GM21717 (cell line): ENCODE measurements around the gene GINS1.

Experiments
- ATAC-seq: cut with Tn5 transposase; IDR thresholded peaks from one replicate; pipeline ENCODE4 v1.9.1; 2021; ENCODE audit warnings: mild to moderate bottlenecking, moderate library complexity; ENCODE audit not compliant: unreplicated experiment

Gene GINS1

GRCh38 chr20:25453035-25453810 lies 45.8 kb downstream of the GINS1 start:
- no peak for ATAC-seq

- no peak for ATAC-seq
Observed at GRCh38 chr20:25454153-25454900, 46.9 kb downstream of the GINS1 start.

DNA sequence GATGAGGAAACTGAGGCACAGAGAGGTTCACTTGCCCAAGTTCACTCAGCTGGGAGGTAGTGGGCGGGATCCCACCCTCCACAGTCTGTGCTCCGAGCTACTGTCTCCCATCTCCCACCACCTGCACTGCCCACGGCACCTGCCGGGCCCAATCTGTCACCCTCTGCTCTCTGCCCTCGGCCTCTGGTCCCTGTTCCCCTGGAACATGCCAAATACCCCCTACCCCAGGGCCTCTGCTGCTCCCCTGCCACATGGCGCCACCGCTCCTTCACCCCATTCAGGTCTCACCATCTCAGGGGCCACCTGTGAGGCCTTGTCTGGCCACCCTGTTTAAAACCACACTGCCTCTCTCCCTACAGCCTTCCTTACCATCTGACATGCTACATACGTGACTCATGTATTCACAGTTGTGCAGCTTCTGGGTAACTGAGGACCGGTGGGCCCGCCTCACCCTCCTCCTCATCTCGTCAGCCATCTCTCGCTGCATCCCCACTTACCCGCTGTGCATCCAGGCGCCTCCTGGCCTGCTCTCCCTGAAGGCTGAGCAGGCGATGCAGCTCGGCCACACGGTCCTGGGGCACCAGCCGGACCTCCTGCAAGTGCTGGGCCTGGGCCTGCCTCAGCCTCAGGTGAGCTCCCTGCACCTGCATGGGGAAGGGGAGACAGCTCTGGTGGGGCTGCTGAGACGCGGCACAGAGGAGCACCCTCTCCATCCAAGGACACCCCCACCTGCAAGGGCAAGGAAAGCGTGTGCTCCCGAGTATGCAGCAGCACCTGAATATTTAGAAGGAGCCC lies 50.6 kb downstream of the GINS1 start:
- no peak for ATAC-seq

DNA sequence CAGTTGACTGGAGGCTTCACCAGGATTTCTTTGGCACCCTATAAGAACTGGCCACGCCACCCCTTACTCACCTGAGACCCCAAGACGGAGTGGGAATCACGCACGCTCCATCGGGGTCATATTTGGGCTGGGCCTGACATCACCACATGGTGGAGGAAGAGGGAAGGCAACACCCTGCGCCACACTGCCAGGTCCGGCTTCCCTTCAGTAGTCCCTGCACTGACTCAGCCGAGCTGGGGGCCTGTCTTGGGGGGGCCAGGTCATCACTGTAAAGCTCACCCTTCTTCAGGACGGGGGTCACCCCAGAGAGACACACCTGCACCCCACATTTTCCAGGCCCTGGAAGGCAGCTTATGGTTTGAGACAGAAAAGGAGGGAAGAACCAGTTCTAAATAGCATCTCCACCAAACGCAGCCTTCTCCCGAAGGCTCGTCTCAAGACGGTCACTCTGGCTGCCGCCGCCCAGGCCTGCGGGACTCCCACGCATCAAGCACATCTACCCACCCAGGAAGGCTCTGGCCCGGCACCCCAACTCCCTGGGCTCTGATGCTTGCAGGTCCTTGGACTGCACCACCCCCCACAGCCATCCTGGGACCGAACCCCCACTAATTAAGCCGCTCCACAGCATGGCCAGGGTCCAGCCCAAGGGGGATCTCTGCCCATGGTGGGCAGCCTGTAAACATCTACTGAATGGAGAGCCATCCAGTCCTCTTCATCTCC lies 51.8 kb downstream of the GINS1 start:
- no peak for ATAC-seq

- ATAC-seq: no peak
Observed at GRCh38 chr20:25459916-25460535, 52.6 kb downstream of the GINS1 start.

DNA sequence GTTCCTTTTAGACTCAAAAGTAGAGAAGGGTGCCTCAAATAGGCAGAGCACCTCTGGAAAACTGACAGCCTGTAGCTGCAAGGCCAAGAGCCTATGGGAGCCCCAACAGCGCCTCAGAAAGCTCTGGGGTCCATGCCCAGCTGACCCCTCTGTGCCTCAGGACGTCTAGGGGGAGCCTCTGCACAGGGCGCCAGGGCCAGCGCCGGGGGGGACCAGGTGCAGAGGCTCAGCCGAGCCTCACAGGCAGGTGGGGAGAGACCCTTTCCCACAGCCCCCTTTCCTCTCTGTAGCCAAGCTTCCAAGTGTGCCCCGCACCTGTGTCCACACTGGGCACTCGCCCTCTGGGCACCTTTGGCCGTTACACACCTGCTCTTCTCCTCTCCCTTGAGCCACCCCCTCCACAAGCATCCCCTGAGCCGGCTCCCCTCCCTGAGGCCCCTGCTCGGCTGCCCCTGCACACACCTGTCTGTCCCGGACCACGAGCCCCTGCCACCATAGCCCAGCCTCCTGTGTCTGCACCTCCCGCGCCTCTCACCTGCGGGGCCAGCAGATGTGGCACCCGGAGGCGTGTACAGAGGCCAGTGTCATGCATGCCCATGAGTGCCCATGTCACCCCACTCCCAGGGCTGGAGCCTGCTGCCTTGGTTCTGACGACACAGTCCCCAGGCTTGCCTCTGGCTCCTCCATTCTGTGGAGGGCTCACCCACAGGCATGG lies 53.2 kb downstream of the GINS1 start:
- no peak for ATAC-seq

DNA sequence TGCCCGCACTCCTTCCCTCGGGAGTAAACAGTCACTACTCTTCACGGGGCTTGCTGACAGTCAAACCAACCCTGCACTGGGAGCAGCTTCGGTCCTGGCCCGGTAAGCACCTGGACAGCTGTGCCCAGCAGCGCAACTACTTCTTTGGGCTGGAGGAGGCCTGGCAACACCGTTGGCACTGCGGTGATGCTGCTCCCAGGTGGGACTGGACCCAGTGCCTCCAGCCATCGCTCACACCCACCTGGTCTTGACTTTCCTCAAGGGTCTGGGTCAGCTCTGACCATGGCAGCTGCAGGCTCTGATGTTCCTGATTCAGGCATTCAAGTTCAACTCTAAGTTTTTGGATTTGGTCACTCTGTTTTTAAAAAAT lies 53.8 kb downstream of the GINS1 start:
- ATAC-seq: no peak

DNA sequence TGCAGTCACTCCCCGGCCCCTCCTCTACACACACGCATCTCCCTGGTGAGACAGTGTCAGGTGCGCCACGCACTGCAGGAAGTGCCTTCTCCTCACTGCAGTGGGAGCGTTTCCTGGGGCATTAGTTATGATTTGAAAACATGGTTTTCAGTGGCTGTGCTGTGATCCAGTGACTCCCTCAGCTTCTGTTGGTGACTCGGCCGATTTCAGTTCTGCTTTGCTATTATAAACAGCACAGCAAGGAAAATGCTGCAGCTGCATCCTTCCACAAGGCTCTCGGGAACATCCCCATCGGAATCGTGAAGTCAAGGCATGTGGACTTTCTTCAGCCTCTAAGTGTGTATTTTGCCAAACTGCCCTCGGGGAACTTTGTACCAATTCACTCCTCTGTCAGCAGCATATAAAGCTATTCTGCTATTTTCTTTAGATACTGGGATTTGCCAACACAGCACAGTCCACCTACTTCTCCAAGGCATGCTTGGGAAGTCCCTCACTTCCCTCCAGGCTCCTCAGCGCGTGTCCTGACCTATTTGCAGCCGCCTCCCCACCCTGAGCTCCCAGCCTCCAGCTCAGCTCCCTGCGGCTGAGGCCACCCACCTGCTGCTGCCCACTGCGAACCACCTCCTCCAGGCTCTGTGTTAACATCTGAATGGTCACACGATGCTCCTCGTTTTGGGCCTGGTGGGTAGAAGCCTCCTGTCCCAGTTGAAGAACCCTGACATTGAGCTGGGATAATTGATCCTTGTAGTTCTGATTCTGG lies 54.5 kb downstream of the GINS1 start:
- no peak for ATAC-seq

DNA sequence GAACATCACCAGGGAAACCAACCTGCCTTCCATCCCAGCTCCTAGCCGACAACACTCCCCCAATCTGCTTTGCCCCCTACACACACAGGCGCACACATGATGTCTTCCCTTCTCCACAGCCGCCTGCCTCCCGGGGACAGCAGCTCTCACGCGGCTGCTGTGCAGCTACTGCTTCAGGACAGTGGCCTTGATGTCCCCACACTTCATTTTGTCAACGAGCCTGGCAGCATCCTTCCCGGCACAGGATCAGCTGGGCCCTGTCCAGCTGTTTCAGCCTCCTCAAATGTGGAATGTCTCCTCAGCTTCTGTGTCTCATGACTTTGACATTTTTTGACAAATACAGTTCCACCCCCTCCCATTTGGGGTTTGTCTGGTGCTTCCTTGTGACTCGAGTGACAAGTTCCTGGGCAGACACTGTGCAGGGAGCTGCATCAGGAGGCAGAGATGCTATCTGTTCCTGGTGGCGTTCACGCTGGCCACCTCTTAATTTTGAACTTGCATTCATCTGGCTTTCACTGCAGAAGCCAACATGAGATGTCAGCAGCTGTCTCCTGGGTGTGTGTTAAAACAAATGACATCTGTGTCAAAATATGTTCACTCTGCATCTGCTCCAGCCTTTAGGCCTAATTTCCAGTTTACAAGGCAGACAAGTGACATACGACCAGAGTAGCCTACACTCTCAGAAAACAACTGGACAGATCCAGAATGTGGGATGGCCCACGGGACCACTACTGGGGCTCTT lies 57.2 kb downstream of the GINS1 start:
- ATAC-seq: no peak

- no peak for ATAC-seq
Observed at GRCh38 chr20:25465243-25466135, 58.0 kb downstream of the GINS1 start.

GRCh38 chr20:25466846-25467245 lies 59.4 kb downstream of the GINS1 start:
- no peak for ATAC-seq

- ATAC-seq: no peak
Observed at GRCh38 chr20:25467441-25467840, 60.0 kb downstream of the GINS1 start.

DNA sequence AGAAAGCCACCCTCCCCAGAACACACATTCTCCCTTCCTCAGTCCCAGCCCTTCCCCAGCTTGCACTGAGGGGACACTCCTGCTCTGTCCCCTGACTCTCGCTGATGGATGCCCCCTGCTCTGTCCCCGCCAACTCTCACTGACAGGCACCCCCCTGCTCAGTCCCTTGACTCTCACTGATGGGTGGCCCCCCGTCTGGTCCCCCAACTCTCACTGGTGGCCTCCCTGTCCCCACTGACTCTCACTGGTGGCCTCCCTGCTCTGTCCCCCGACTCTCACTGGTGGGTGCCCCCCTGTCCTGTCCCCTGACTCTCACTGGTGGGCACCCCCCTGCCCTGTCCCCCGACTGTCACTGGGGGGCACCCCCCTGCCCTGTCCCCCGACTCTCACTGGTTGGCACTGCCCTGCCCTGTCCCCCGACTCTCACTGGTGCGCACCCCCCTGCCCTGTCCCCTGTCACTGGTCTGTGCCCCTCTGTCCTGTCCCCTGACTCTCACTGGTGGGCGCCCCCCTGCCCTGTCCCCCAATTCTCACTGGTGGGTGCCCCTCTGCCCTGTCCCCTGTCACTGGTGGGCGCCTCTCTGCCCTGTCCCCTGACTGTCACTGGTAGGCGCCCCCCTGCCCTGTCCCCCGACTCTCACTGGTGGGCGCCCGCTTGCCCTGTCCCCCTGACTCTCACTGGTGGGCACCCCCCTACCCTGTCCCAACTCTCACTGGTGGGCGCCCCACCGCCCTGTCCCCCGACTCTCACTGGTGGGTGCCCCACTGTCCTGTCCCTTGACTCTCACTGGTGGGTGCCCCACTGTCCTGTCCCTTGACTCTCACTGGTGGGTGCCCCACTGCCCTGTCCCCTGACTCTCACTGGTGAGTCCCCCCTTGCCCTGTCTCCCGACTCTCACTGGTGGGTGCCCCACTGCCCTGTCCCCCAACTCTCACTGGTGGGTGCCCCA lies 60.9 kb downstream of the GINS1 start:
- no peak for ATAC-seq

DNA sequence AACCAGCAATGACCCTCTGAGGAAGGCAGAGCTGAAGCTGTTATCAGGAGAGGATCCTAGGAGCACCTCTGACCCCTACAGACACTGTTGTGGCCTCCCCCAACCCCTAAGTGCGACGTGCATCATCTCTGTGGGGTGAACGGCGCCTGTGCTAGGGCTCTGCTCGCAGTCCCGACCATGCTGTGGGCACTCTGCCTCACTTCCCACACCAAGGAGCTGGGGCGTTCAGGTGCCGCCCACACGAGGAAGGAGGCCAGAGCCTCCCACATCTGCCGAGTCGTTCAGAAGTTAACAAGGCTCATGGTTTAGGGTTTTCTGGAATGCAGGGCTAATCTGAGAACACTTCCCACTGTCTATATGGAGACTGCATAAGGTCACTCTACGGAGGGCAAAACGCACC lies 62.1 kb downstream of the GINS1 start:
- no peak for ATAC-seq

DNA sequence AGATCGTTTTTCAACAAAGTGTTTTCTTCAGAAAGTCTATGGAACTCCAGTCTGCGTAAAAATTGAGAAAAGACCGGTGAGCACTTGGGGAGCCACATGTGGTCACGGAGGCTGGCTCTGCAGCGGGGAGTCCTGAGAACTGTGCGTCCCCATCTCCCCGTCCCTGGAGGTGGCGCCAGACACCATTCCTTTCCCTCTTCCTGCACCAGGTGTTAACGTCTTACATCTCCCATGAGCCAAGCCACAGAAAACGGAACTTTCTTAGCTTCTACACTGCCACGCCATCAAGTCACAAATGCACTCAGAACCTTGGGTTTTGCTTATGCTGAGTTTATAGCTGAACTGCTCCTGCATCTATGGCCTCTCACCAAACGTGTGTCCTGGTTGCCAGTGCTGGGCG lies 62.6 kb downstream of the GINS1 start:
- ATAC-seq: no peak

DNA sequence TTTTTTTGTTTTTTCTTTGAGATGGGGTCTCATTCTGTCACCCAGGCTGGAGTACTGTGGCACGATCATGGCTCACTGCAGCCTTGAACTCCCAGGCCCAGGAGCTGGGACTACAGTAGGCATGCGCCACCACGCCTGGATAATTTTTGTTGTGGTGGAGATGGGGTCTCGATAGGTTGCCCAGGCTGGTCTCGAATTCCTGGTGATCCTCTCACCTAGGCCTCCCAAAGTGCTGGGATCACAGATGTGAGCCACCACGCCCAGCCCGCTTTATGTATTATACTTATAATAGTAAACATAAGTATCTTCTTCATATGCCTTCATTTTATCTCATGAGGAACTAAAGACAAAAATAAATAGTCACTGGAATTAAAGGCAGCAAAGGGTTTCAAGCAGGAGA lies 63.5 kb downstream of the GINS1 start:
- ATAC-seq: no peak
